Measurements from ENCODE around the gene METTL25. TPM values are rescaled to one million over a fixed set of nuclear protein-coding genes. Genes with fewer than 3 reads are reported as not detected.

The METTL25 gene
- total RNA-seq, 5 donors from 2014 or later (not counting 1 experiment from before 2014, with no cell fraction given) = 14.5 to 19.7 (median 19.0) TPM

DNA sequence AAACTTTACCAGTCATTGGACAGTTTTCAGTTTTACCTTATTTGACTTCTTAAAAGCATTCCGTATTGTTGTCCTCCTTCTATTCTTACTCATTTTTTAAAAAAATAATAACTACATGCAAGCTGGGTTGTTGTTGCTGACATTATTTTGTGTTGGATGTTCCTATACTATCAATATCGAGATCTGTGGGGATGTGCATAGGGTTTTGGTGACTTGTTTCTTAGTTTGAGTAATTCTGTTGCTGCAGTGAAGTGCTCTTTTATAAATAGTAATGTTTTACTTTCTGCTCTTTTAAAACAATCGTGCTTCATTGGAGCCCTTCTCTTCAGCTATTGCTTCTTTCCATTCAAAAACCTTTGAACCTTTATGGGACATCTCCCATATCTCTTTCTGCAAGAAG lies 79.4 kb downstream of the METTL25 start:
- H3K27ac ChIP-seq (ENCODE audit: low read length) = no peak overlapping the region
- Mint-ChIP-seq H3K9me3 (no peaks in the 10 kb centered on the region), H3K4me3 (no peak overlapping the region), H3K27me3 (no peaks in the 10 kb centered on the region), H3K36me3 (peaks cover 51% of the 10 kb centered on the region), H3K4me1 (no peaks in the 10 kb centered on the region), H3K27ac (no peak overlapping the region)
- CTCF ChIA-PET = no interaction called here
- H3K9me3 ChIP-seq = no peaks in the 10 kb centered on the region
- ATAC-seq (replicated peaks in 1 of 4) = no peak
- no peaks in the 10 kb centered on the region for H3K27me3 ChIP-seq (replicated peaks in 1 of 2; ENCODE audit: control insufficient read depth in 2 of 2, extremely low read depth in 1 of 2, insufficient read depth in 2 of 2, low read length in 1 of 2)
- peaks cover 0 to 18% of the 10 kb centered on the region in 2 donors for H3K36me3 ChIP-seq (ENCODE audit: control insufficient read depth in 2 of 2, extremely low read depth in 1 of 2, insufficient read depth in 1 of 2, low read length in 1 of 2)
- H3K4me1 ChIP-seq (ENCODE audit: control insufficient read depth in 1 of 2, extremely low read depth in 1 of 2, insufficient read depth in 2 of 2, low read length in 2 of 2) = no peaks in the 10 kb centered on the region
- no peak for DNase-seq
- no peak overlapping the region for H3K4me3 ChIP-seq (ENCODE audit: control insufficient read depth in 1 of 2, extremely low read depth in 1 of 2, low read length in 1 of 2)
- POLR2A ChIA-PET = interaction anchor here in 1 of 2 donors (0.7 kb wide), 1 partner anchor 248 kb away, joined by 11 read pairs; no protein-coding TSS in a partner anchor
- 83% methylated on average over 1 of the region's 3 CpGs for WGBS (ENCODE audit: insufficient coverage)

DNA sequence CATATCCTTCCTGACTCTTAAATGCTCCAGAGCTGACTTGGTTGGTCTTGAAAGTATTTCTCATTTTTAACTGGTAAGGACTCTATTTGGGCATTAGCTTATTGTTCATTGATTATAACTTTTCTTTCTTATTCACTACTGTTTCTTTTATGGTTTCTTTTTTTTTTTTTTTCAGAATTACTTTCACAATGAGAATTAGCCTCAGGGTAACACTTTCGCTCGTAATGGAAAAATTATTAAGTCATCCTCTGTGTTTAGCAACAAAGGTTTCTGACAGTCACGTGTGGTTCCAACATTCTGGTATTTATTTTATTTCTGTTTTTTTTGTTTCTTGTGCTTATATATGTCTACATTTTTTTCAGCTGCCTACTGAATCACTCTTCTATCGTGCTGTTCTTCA lies 80.0 kb downstream of the METTL25 start:
- ATAC-seq (replicated peaks in 1 of 4) (no peak), DNase-seq (no peak)
- Histone ChIP-seq H3K9me3 (no peaks in the 10 kb centered on the region), H3K27me3 (replicated peaks in 1 of 2; ENCODE audit: control insufficient read depth in 2 of 2, extremely low read depth in 1 of 2, insufficient read depth in 2 of 2, low read length in 1 of 2) (no peaks in the 10 kb centered on the region), H3K4me1 (ENCODE audit: control insufficient read depth in 1 of 2, extremely low read depth in 1 of 2, insufficient read depth in 2 of 2, low read length in 2 of 2) (no peaks in the 10 kb centered on the region), H3K27ac (ENCODE audit: low read length) (no peak overlapping the region), H3K36me3 (ENCODE audit: control insufficient read depth in 2 of 2, extremely low read depth in 1 of 2, insufficient read depth in 1 of 2, low read length in 1 of 2) (peaks cover 0 to 18% of the 10 kb centered on the region in 2 donors), H3K4me3 (ENCODE audit: control insufficient read depth in 1 of 2, extremely low read depth in 1 of 2, low read length in 1 of 2) (no peak overlapping the region)
- no peak overlapping the region for H3K4me3 Mint-ChIP-seq
- no peaks in the 10 kb centered on the region for H3K9me3 Mint-ChIP-seq
- H3K36me3 Mint-ChIP-seq = peaks cover 56% of the 10 kb centered on the region
- ChIA-PET POLR2A (interaction anchor here in 1 of 2 donors (0.7 kb wide), 1 partner anchor 248 kb away, joined by 11 read pairs; no protein-coding TSS in a partner anchor), CTCF (no interaction called here)
- H3K27me3 Mint-ChIP-seq = no peaks in the 10 kb centered on the region
- H3K27ac Mint-ChIP-seq = no peak overlapping the region
- WGBS (ENCODE audit: insufficient coverage) = no CpG with 5 or more reads among the region's 4 CpGs
- H3K4me1 Mint-ChIP-seq = no peaks in the 10 kb centered on the region

DNA sequence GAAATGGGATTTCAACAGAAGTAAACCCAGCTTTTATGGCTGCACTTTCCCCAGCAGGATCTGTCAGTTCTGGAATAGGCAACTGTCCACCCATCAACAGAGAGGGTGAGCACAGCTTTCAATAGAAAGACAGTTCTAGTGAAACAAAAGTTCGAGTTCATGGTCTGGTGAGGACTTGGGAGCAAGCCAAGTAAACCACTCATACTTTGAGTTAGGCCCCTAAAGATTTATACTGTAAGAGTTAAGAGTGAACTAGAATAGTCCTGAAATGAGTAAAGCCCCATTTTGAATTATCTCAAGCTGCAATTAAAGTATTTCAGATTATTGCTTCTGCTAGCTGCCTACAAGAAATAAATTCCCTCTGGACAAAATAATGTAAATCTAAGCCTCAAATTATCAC lies 82.6 kb downstream of the METTL25 start:
- H3K4me3 ChIP-seq (ENCODE audit: control insufficient read depth in 1 of 2, extremely low read depth in 1 of 2, low read length in 1 of 2) = no peak overlapping the region
- H3K9me3 ChIP-seq = no peaks in the 10 kb centered on the region
- no CpG with 5 or more reads among the region's 1 CpG for WGBS (ENCODE audit: insufficient coverage)
- peaks cover 0 to 15% of the 10 kb centered on the region in 2 donors for H3K36me3 ChIP-seq (ENCODE audit: control insufficient read depth in 2 of 2, extremely low read depth in 1 of 2, insufficient read depth in 1 of 2, low read length in 1 of 2)
- Mint-ChIP-seq H3K4me3 (no peak overlapping the region), H3K27ac (no peak overlapping the region), H3K36me3 (peaks cover 73% of the 10 kb centered on the region), H3K9me3 (no peaks in the 10 kb centered on the region), H3K4me1 (no peaks in the 10 kb centered on the region), H3K27me3 (no peaks in the 10 kb centered on the region)
- POLR2A ChIA-PET = no interaction called here
- no peak for DNase-seq
- ATAC-seq (replicated peaks in 1 of 4) = no peak
- no peaks in the 10 kb centered on the region for H3K4me1 ChIP-seq (ENCODE audit: control insufficient read depth in 1 of 2, extremely low read depth in 1 of 2, insufficient read depth in 2 of 2, low read length in 2 of 2)
- H3K27me3 ChIP-seq (replicated peaks in 1 of 2; ENCODE audit: control insufficient read depth in 2 of 2, extremely low read depth in 1 of 2, insufficient read depth in 2 of 2, low read length in 1 of 2) = no peaks in the 10 kb centered on the region
- CTCF ChIA-PET = no interaction called here
- no peak overlapping the region for H3K27ac ChIP-seq (ENCODE audit: low read length)

DNA sequence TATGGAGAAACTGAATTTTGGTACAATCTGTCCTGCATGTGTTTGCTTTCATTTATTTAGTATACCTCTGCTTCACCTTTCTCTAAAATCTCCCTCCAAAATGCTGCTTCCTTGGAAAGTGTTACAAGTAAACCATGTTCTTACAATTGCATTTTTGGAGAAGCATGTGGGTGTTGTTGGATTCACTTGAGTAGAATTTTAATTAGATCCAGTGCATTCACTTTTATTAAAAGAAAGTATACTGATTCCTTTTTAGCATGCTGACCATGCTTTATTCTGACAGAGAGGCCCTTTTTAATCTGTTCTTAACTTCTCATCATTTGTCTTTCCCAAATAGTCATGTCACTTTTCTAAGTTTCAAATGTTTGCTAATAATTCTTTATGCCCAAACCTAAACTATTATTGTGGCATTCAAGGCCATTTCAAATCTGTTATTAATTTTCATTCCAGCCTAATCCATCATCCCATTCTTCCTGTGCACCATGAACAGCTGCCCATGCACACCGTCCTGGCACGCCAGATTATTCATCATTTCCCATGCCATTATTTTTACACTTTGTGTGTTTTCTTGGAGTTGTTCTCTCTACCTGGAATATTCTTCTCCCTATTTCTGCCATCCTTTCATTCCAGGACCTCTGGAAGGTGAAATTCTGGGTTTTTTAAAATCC lies 90.7 kb downstream of the METTL25 start:
- H3K36me3 ChIP-seq (ENCODE audit: control insufficient read depth in 2 of 2, extremely low read depth in 1 of 2, insufficient read depth in 1 of 2, low read length in 1 of 2) = no peaks in the 10 kb centered on the region
- H3K4me3 Mint-ChIP-seq = no peak overlapping the region
- H3K9me3 Mint-ChIP-seq = no peaks in the 10 kb centered on the region
- H3K36me3 Mint-ChIP-seq = peaks cover 19% of the 10 kb centered on the region
- H3K9me3 ChIP-seq = no peaks in the 10 kb centered on the region
- no CpG with 5 or more reads among the region's 2 CpGs for WGBS (ENCODE audit: insufficient coverage)
- H3K4me1 ChIP-seq (ENCODE audit: control insufficient read depth in 1 of 2, extremely low read depth in 1 of 2, insufficient read depth in 2 of 2, low read length in 2 of 2) = no peaks in the 10 kb centered on the region
- ATAC-seq (replicated peaks in 1 of 4) (no peak), DNase-seq (no peak)
- H3K4me1 Mint-ChIP-seq = no peaks in the 10 kb centered on the region
- no peak overlapping the region for H3K27ac Mint-ChIP-seq
- no peak overlapping the region for H3K27ac ChIP-seq (ENCODE audit: low read length)
- ChIA-PET POLR2A (no interaction called here), CTCF (interaction anchor here in 1 of 2 donors (0.7 kb wide), 1 partner anchor 757 kb away, joined by 3 read pairs; no protein-coding TSS in a partner anchor)
- H3K4me3 ChIP-seq (ENCODE audit: control insufficient read depth in 1 of 2, extremely low read depth in 1 of 2, low read length in 1 of 2) = no peak overlapping the region
- no peaks in the 10 kb centered on the region for H3K27me3 Mint-ChIP-seq
- no peaks in the 10 kb centered on the region for H3K27me3 ChIP-seq (replicated peaks in 1 of 2; ENCODE audit: control insufficient read depth in 2 of 2, extremely low read depth in 1 of 2, insufficient read depth in 2 of 2, low read length in 1 of 2)

DNA sequence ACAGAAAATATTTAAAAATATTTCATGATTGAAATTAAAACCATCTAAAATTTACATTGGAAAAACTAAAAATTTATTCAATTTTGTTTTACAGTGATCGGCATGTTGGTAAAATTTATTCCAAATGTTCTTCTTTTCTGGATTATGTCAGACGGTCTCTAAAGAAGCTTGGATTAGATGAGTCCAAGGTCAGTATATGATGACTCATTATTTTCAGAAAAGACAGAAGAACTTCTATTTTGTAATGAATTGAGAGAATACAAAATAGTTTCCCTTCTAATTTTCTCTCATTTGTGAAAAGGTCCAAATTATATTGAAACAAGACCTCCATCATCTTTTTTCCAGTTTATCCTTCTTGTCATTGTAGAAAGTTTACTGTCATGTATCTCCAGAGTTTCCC lies 98.3 kb downstream of the METTL25 start:
- no CpG with 5 or more reads among the region's 2 CpGs for WGBS (ENCODE audit: insufficient coverage)
- no peaks in the 10 kb centered on the region for H3K9me3 ChIP-seq
- no peak overlapping the region for H3K4me3 ChIP-seq (ENCODE audit: control insufficient read depth in 1 of 2, extremely low read depth in 1 of 2, low read length in 1 of 2)
- Mint-ChIP-seq H3K27ac (no peak overlapping the region), H3K36me3 (peaks cover 38% of the 10 kb centered on the region), H3K4me3 (no peak overlapping the region), H3K9me3 (no peaks in the 10 kb centered on the region), H3K4me1 (no peaks in the 10 kb centered on the region), H3K27me3 (no peaks in the 10 kb centered on the region)
- no peaks in the 10 kb centered on the region for H3K4me1 ChIP-seq (ENCODE audit: control insufficient read depth in 1 of 2, extremely low read depth in 1 of 2, insufficient read depth in 2 of 2, low read length in 2 of 2)
- ATAC-seq (replicated peaks in 1 of 4) (no peak), DNase-seq (no peak)
- CTCF ChIA-PET = no interaction called here
- no peaks in the 10 kb centered on the region for H3K36me3 ChIP-seq (ENCODE audit: control insufficient read depth in 2 of 2, extremely low read depth in 1 of 2, insufficient read depth in 1 of 2, low read length in 1 of 2)
- no peak overlapping the region for H3K27ac ChIP-seq (ENCODE audit: low read length)
- POLR2A ChIA-PET = interaction anchor here in 1 of 2 donors (0.6 kb wide), 1 partner anchor 13 kb away, joined by 5 read pairs; no protein-coding TSS in a partner anchor
- no peaks in the 10 kb centered on the region for H3K27me3 ChIP-seq (replicated peaks in 1 of 2; ENCODE audit: control insufficient read depth in 2 of 2, extremely low read depth in 1 of 2, insufficient read depth in 2 of 2, low read length in 1 of 2)

DNA sequence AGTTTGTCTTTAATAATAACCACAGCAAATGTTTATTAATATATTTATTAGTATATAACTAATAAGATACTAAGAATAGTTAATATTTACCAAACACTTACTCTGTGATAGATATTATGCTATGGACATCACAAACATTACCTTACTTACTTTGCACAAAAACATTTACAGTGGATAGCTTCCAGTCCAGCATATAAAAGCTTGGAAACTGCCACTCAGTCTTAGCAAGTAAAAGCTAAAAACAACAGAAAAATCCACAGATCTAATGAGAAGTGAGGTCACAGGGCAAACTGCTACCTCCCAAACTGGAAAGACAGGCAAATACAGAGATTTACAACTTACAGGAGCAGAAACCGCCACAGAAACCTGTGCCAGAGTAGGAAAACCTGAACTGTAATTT lies 99.8 kb downstream of the METTL25 start:
- WGBS (ENCODE audit: insufficient coverage) = no CpG with 5 or more reads among the region's 1 CpG

More for the DNA sequence above, 99.8 kb downstream of the METTL25 start:
- no peak for DNase-seq
- CTCF ChIA-PET = interaction anchor here in 1 of 2 donors (0.6 kb wide), 1 partner anchor 31 kb away, joined by 3 read pairs; no protein-coding TSS in a partner anchor
- Histone ChIP-seq H3K27ac (ENCODE audit: low read length) (no peak overlapping the region), H3K9me3 (no peaks in the 10 kb centered on the region), H3K36me3 (ENCODE audit: control insufficient read depth in 2 of 2, extremely low read depth in 1 of 2, insufficient read depth in 1 of 2, low read length in 1 of 2) (no peaks in the 10 kb centered on the region), H3K4me1 (ENCODE audit: control insufficient read depth in 1 of 2, extremely low read depth in 1 of 2, insufficient read depth in 2 of 2, low read length in 2 of 2) (no peaks in the 10 kb centered on the region), H3K27me3 (replicated peaks in 1 of 2; ENCODE audit: control insufficient read depth in 2 of 2, extremely low read depth in 1 of 2, insufficient read depth in 2 of 2, low read length in 1 of 2) (no peaks in the 10 kb centered on the region), H3K4me3 (ENCODE audit: control insufficient read depth in 1 of 2, extremely low read depth in 1 of 2, low read length in 1 of 2) (no peak overlapping the region)
- POLR2A ChIA-PET = no interaction called here
- Mint-ChIP-seq H3K36me3 (peaks cover 40% of the 10 kb centered on the region), H3K27me3 (no peaks in the 10 kb centered on the region), H3K27ac (no peak overlapping the region), H3K4me3 (no peak overlapping the region), H3K9me3 (no peaks in the 10 kb centered on the region), H3K4me1 (no peaks in the 10 kb centered on the region)
- no peak for ATAC-seq (replicated peaks in 1 of 4)
